ENCODE results near the gene SERTM1.

DNA sequence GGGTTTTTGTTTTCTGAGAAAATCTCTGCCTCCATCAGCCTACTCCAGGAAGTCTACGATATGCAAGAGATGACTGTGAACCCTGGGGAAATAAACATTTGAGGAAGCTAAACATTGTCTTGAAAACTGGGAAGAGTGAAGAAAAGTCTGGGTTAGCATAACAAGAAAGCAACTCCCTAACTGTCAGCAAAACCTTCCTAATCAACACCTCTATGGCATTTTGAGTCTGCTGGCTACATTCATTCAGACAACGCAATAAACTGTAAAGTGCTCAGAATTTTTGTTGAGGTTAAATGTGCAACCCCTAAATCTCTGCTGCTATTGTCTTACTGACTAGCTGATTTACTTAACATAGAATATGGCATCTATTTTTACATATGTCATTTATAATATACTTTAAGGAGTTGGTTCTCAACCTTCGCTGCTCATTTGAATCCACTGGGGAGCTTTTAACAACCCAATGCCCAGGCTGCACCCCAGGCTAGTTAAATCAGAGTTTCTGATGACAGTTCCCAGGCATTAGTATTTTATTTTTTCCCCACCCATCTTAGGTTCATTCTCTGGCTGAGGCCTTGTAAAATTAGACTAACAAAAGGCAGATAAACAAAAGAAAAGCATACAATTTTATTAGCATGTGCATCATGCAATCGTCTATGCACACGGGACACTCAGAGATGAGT lies 45.3 kb upstream of the SERTM1 start:
- TF ChIP-seq CTCF (IDR thresholded peaks at IDR 0.05) (no peak), POLR2A (IDR thresholded peaks at IDR 0.05) (no peak)

Data from thyroid gland (tissue), 4 donors.